C4-2B (cell line): Measurements from ENCODE around the gene SLCO3A1.

Experiments used
- ZFX ChIP-seq: fragments of 450-650 bp; IDR thresholded peaks from 2 replicates; pipeline ENCODE4 v1.6.1; 2017
- TF ChIP-seq, protein P1 (sequence below): fragments of 450-650 bp; conservative IDR thresholded peaks from 2 replicates; pipeline ENCODE4 v1.5.1; 2017; ENCODE audit warnings: mild to moderate bottlenecking

- TF ChIP-seq, protein P1, sequence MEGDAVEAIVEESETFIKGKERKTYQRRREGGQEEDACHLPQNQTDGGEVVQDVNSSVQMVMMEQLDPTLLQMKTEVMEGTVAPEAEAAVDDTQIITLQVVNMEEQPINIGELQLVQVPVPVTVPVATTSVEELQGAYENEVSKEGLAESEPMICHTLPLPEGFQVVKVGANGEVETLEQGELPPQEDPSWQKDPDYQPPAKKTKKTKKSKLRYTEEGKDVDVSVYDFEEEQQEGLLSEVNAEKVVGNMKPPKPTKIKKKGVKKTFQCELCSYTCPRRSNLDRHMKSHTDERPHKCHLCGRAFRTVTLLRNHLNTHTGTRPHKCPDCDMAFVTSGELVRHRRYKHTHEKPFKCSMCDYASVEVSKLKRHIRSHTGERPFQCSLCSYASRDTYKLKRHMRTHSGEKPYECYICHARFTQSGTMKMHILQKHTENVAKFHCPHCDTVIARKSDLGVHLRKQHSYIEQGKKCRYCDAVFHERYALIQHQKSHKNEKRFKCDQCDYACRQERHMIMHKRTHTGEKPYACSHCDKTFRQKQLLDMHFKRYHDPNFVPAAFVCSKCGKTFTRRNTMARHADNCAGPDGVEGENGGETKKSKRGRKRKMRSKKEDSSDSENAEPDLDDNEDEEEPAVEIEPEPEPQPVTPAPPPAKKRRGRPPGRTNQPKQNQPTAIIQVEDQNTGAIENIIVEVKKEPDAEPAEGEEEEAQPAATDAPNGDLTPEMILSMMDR: no peak
- TF ChIP-seq ZFX: no peak
These were observed 60.1 kb downstream of the SLCO3A1 start for GRCh38 chr15:91913560-91913959.
